GM12878 (cell line): ENCODE results near the gene PLEKHH1. TPM values are rescaled to one million over a fixed set of nuclear protein-coding genes. Genes with fewer than 3 reads are reported as not detected.
A peak's percentile ranks its signal among the peaks of the same experiment; 100 is the strongest.

Experiments
- ATAC-seq: fragments of 200-7000 bp; cut with Tn5 transposase; 3 replicates; pipeline ENCODE4 v1.9.1; 2020; ENCODE audit warnings: mild to moderate bottlenecking, moderate library complexity
- BruUV-seq: library from RNA; stranded (reverse); fragments of 400-500 nt; replicated peaks from 2 replicates; lab custom pipeline; 2021; lab: Mats Ljungman, UMichigan
- CTCF ChIA-PET: fragments of 300-600 bp; sonication (Branson Sonifier 250); formaldehyde crosslinking; extraction: SDS; loops from one replicate; lab custom pipeline; 2021; ENCODE audit warnings: inconsistent platforms; lab: Yijun Ruan, JAX
- POLR2A ChIA-PET: fragments of 350-600 bp; formaldehyde crosslinking; extraction: SDS; loops from one replicate; lab custom pipeline; 2021; ENCODE audit warnings: inconsistent platforms; lab: Charles Lee
- RAD21 ChIA-PET: fragments of 300-600 bp; sonication (Branson Sonifier 250); formaldehyde crosslinking; loops from one replicate; lab custom pipeline; 2023; ENCODE audit warnings: antibody characterized with exemption; ENCODE audit not compliant: unreplicated experiment; lab: Charles Lee
- SMC1A ChIA-PET: fragments of 300-600 bp; sonication (Branson Sonifier 250); formaldehyde crosslinking; loops from one replicate; lab custom pipeline; 2023; ENCODE audit not compliant: unreplicated experiment, uncharacterized antibody; lab: Charles Lee
- DNase-seq: peaks from one replicate; pipeline ENCODE4 v3.0.0-alpha.2; 2011; ENCODE audit warnings: low read depth, low spot score
- FAIRE-seq: peaks from 3 replicates; lab custom pipeline; 2011; peaks lifted over from hg19 to GRCh38; lab: Jason Lieb, UNC
- H2AFZ ChIP-seq: 2 replicates; pipeline ENCODE4 v1.6.0; 2011; ENCODE audit warnings: low read depth, low read length, control low read depth; ENCODE audit not compliant: control insufficient read depth
- H3K27ac ChIP-seq: 2 replicates; pipeline ENCODE4 v1.5.1; 2011; ENCODE audit warnings: control low read depth; ENCODE audit not compliant: control insufficient read depth, insufficient read depth
- H3K27me3 ChIP-seq, 2 experiments: replicated peaks in 1 of 2; 2 replicates each; pipeline versions ENCODE4 v1.6.0 to v1.6.1; 2011; ENCODE audit warnings: low read length in 1 of 2; ENCODE audit not compliant: control insufficient read depth in 2 of 2, insufficient read depth in 2 of 2
- H3K36me3 ChIP-seq, 2 experiments: 2 replicates each; pipeline ENCODE4 v1.5.1; 2011; ENCODE audit warnings: low read length in 1 of 2; ENCODE audit not compliant: control insufficient read depth in 2 of 2, insufficient read depth in 2 of 2
- H3K4me1 ChIP-seq: 2 replicates; pipeline ENCODE4 v1.6.1; 2011; ENCODE audit warnings: mild to moderate bottlenecking, low read length, moderate library complexity, mixed read lengths; ENCODE audit not compliant: control insufficient read depth, insufficient read depth
- H3K4me2 ChIP-seq: 2 replicates; pipeline ENCODE4 v1.6.0; 2011; ENCODE audit warnings: control low read depth; ENCODE audit not compliant: control insufficient read depth, insufficient read depth
- H3K4me3 ChIP-seq: fragments of 200-600 bp; sonication (generic); 2 replicates; pipeline ENCODE4 v1.5.1; 2016
- H3K79me2 ChIP-seq: 2 replicates; pipeline ENCODE4 v1.6.0; 2011; ENCODE audit warnings: low read length; ENCODE audit not compliant: control insufficient read depth, insufficient read depth
- H3K9ac ChIP-seq: 2 replicates; pipeline ENCODE4 v1.8.0; 2011; ENCODE audit warnings: low read length, control low read depth, mixed read lengths; ENCODE audit not compliant: control insufficient read depth, insufficient read depth
- H3K9me3 ChIP-seq: replicated peaks from 3 replicates; pipeline ENCODE4 v1.5.1; 2011; ENCODE audit warnings: mild to moderate bottlenecking, low read length; ENCODE audit not compliant: control insufficient read depth, insufficient read depth
- H4K20me1 ChIP-seq: 2 replicates; pipeline ENCODE4 v1.6.0; 2011; ENCODE audit not compliant: control insufficient read depth, insufficient read depth
- DPF2 ChIP-seq: fragments of 450-650 bp; IDR thresholded peaks from 2 replicates; pipeline ENCODE4 v1.6.1; 2017; ENCODE audit warnings: mild to moderate bottlenecking
- NFYB ChIP-seq: IDR thresholded peaks from 2 replicates; pipeline ENCODE4 v1.6.1; 2011; ENCODE audit warnings: low read depth, mild to moderate bottlenecking, low read length, improper control_type of control experiment, moderate library complexity; ENCODE audit not compliant: insufficient read depth
- NR2F1 ChIP-seq: fragments of 450-650 bp; conservative IDR thresholded peaks from 2 replicates; pipeline ENCODE4 v1.6.1; 2017; ENCODE audit warnings: mild to moderate bottlenecking
- NRF1 ChIP-seq: conservative IDR thresholded peaks from 2 replicates; pipeline ENCODE4 v1.6.1; 2011; ENCODE audit warnings: mild to moderate bottlenecking, low read depth, low read length, improper control_type of control experiment
- POLR2A ChIP-seq: IDR thresholded peaks from 2 replicates; pipeline ENCODE4 v1.6.1; 2011; ENCODE audit warnings: low read depth, mild to moderate bottlenecking, low read length
- POLR2AphosphoS2 ChIP-seq: IDR thresholded peaks from 2 replicates; pipeline ENCODE4 v1.6.1; 2011; ENCODE audit warnings: low read depth, mild to moderate bottlenecking, low read length, improper control_type of control experiment, moderate library complexity
- POLR2AphosphoS5 ChIP-seq: IDR thresholded peaks from 2 replicates; pipeline ENCODE4 v1.6.1; 2011; ENCODE audit warnings: mild to moderate bottlenecking, low read length, inconsistent platforms
- RCOR1 ChIP-seq: conservative IDR thresholded peaks from 2 replicates; pipeline ENCODE4 v1.6.1; 2012; ENCODE audit warnings: low read depth, low read length, improper control_type of control experiment
- RELA ChIP-seq: fragments of 450-650 bp; IDR thresholded peaks from 2 replicates; pipeline ENCODE4 v1.8.0; 2014; ENCODE audit warnings: borderline replicate concordance; ENCODE audit not compliant: partially characterized antibody
- ZZZ3 ChIP-seq: IDR thresholded peaks from 2 replicates; pipeline ENCODE4 v1.6.1; 2011; ENCODE audit warnings: low read depth; ENCODE audit not compliant: control insufficient read depth, insufficient read length
- WGBS: methylation state at CpG from one replicate; pipeline ENCODE4 v1.1.6; 2016; ENCODE audit warnings: low lambda C conversion rate; ENCODE audit not compliant: insufficient replicate concordance, insufficient coverage; ENCODE audit errors: missing lambda C conversion rate; 5-methylcytosine and 5-hydroxymethylcytosine counted together
- in situ Hi-C: fragments of 300-500 bp; cut with MboI; formaldehyde crosslinking; loops from 9 replicates; pipeline ENCODE4 v1.14.3; 2018; ENCODE audit warnings: mixed read lengths
- intact Hi-C: fragments of 100-400 bp; cut with micrococcal nuclease; formaldehyde crosslinking; loops from one replicate; pipeline ENCODE4 v1.14.2; 2022; ENCODE audit not compliant: unreplicated experiment
- polyA plus RNA-seq, 11 experiments: library from polyadenylated mRNA; depleted of rRNA in 4 of 11; unstranded in 6 of 11; stranded (reverse) in 5 of 11; fragments of >200 nt; fragmentation: Nextera tagmentation in 4 of 11; fragmentation: Illumina TruSeq in 1 of 11; extraction: Ambion mirVana in 4 of 11; extraction: Trizol in 1 of 11; gene quantifications; 1 replicate in 1 of 11; 2 replicates in 10 of 11; pipeline versions ENCODE4 v1.2.1 to v1.2.3, GENCODE V29; 2011 to 2016; ENCODE audit warnings: inconsistent platforms in 2 of 11, missing spikeins in 2 of 11, low read depth in 1 of 11
- total RNA-seq, 4 experiments: library from RNA; depleted of rRNA in 3 of 4; stranded (reverse); fragments of >200 nt in 3 of 4; fragmentation: Illumina TruSeq in 1 of 4; extraction: Trizol in 1 of 4; gene quantifications; 2 replicates each; pipeline versions ENCODE4 v1.2.1 to v1.2.3, GENCODE V29; 2013 to 2021
- TF ChIP-seq, protein P1 (sequence below): IDR thresholded peaks from 2 replicates; pipeline ENCODE4 v1.6.1; 2011; ENCODE audit warnings: borderline replicate concordance, low read depth, mild to moderate bottlenecking, moderate library complexity, mixed read lengths, low read length; ENCODE audit not compliant: insufficient read depth; ENCODE audit errors: extremely low read length
- TF ChIP-seq, protein P2 (sequence below): IDR thresholded peaks from 2 replicates; pipeline ENCODE4 v1.6.1; 2011; ENCODE audit warnings: borderline replicate concordance, low read depth, mild to moderate bottlenecking, moderate library complexity, low read length; ENCODE audit not compliant: insufficient read depth, poor library complexity, severe bottlenecking

The PLEKHH1 gene
- total and polyA plus RNA-seq, 10 of the 15 experiments (the other 5 are each of a cell fraction or from before 2014, with no cell fraction given) = 0.11 to 0.95 (median 0.41) TPM

DNA sequence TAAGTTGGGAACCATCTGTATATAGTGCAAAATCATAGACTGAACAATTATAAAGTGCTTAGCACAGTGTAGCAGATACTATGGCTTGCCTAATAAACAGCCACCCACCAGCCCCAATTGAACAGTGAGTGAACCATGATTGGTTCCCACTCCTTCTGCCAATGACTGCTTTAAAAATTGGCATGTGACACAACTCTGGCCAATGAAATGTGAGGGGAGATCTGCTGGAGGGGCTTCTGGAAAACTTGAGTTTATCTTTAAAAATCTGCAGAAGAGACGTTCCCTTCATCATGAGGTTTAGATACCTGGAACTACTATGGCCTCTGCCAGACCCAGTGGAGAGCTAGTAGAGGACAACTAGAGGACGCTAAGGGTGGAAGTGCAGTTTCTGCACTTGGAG, 62.3 kb downstream of the PLEKHH1 start:
- POLR2A ChIA-PET = no interaction called here
- no peak for ATAC-seq
- Histone ChIP-seq H3K36me3 (peaks cover 1 to 7% of the 10 kb centered on the region in 2 experiments; a peak in 3 of 4 replicates), H3K27ac (no peak overlapping the region), H3K9ac (no peak overlapping the region), H3K4me2 (no peak overlapping the region), H3K27me3 (no peaks in the 10 kb centered on the region), H4K20me1 (no peaks in the 10 kb centered on the region), H3K4me1 (no peaks in the 10 kb centered on the region), H2AFZ (no peak overlapping the region), H3K79me2 (peaks cover 10% of the 10 kb centered on the region), H3K4me3 (no peak overlapping the region), H3K9me3 (no peaks in the 10 kb centered on the region)
- no peak for DNase-seq
- SMC1A ChIA-PET = interaction anchor here (1.2 to 1.8 kb wide), 3 partner anchors 10 to 109 kb away, joined by 5 read pairs; no protein-coding TSS in a partner anchor
- intact Hi-C loops = no loop called here
- BruUV-seq = no TSS peak
- FAIRE-seq = no peak
- CTCF ChIA-PET = interaction anchor here (0.5 kb wide), 1 partner anchor 64 kb away, joined by 4 read pairs; no protein-coding TSS in a partner anchor
- in situ Hi-C loops = no loop called here
- WGBS = 100% methylated on average over 2 of the region's 2 CpGs
- no peak for TF ChIP-seq POLR2AphosphoS2
- TF ChIP-seq NFYB = peak; percentile 67
- TF ChIP-seq, all 136 proteins: peak for 1
- RAD21 ChIA-PET = no interaction called here

DNA sequence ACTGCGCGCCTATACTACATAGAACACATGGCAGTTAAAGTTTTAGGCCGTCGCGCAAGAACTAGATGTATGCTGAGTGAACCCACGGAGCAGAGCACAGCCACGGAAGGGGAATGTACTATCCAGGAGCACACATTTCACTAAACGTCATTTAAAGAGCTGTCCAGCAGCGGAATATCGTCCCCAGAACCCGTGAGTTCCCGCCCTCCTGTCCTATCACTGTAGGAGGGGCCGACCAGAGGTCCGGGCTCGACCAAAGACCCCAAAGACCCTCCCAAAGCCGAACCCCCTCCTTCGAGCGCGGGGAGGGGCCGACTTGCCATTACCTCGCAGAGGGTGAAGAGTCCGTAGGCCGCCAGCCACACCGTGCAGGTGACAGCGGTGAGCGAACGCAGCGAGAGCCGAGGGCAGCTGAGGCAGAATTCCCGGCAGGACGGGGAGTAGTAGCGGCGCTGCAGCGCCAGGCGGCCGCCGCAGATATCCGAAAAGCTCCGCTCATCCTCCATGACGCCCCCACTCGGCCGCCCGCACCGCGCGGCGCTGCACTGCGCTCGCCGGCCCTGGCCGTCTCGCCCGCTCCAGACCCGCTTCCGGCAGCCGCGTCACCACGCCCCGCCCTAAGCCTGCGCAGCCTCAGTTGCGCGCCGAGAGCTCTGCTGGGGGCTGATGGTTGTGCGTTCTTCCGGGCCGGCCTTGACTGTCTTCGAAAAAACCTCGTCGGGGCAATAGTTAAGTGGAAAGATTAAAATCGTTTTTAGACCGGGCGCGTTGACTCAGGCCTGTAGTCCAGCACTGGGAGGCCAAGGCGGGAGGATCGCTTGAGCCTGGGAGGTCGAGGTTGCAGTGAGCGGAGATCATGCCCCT, 66.8 kb downstream of the PLEKHH1 start, which contains the start of gene PIGH:
Gene PIGH (minus strand): TSS at position 571 of the 864 bp plus-strand sequence. CDS start 65 bp downstream, at position 506.
- FAIRE-seq (peak; percentile 69), DNase-seq (peak; percentile 56), ATAC-seq (peak; percentile 96)
- H4K20me1 ChIP-seq = no peaks in the 10 kb centered on the region
- in situ Hi-C loops = no loop called here
- no TSS peak for BruUV-seq
- peak within 1 kb of the TSS; percentile 70 for H3K27ac ChIP-seq
- H3K4me2 ChIP-seq = peak within 1 kb of the TSS; percentile 86
- CTCF ChIA-PET = interaction anchor here (0.6 to 4.2 kb wide), 27 partner anchors 9 to 1685 kb away, joined by 3 to 30 read pairs (median 5); partner anchors contain the start of genes ARG2, RDH11, RDH12 and VTI1B
- RAD21 ChIA-PET = interaction anchor here (0.7 to 2.8 kb wide), 14 partner anchors 9 to 240 kb away, joined by 3 to 13 read pairs (median 4); partner anchors contain the start of gene ATP6V1D
- no peaks in the 10 kb centered on the region for H3K36me3 ChIP-seq
- H3K4me3 ChIP-seq = peak within 1 kb of the TSS; percentile 85
- H3K27me3 ChIP-seq = no peaks in the 10 kb centered on the region
- H3K79me2 ChIP-seq = peaks cover 10% of the 10 kb centered on the region
- POLR2A ChIA-PET = interaction anchor here (0.5 to 3.2 kb wide), 8 partner anchors 9 to 219 kb away, joined by 3 to 9 read pairs (median 5); partner anchors contain the start of genes ARG2 and RDH11
- intact Hi-C loops = no loop called here
- 2% methylated on average over 77 of the region's 77 CpGs for WGBS
- peaks cover 2% of the 10 kb centered on the region; the same call in 1 of the 3 replicates for H3K9me3 ChIP-seq
- peak within 1 kb of the TSS; percentile 39 for H2AFZ ChIP-seq
- peaks cover 9% of the 10 kb centered on the region; the same call in 1 of the 2 replicates for H3K4me1 ChIP-seq
- SMC1A ChIA-PET = interaction anchor here (0.6 to 2.8 kb wide), 16 partner anchors 11 to 635 kb away, joined by 3 to 15 read pairs (median 3); partner anchors contain the start of gene RDH11
- peak within 1 kb of the TSS; percentile 80 for H3K9ac ChIP-seq
- peak; percentile 85 for TF ChIP-seq POLR2A
- TF ChIP-seq DPF2 = peak; percentile 60; the same call in 1 of the 2 replicates
- peak; percentile 60 for TF ChIP-seq POLR2AphosphoS5
- TF ChIP-seq, protein P1, sequence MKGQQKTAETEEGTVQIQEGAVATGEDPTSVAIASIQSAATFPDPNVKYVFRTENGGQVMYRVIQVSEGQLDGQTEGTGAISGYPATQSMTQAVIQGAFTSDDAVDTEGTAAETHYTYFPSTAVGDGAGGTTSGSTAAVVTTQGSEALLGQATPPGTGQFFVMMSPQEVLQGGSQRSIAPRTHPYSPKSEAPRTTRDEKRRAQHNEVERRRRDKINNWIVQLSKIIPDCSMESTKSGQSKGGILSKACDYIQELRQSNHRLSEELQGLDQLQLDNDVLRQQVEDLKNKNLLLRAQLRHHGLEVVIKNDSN = no peak
- no peak for TF ChIP-seq ZZZ3
- peak; percentile 34 for TF ChIP-seq RELA
- 0 out of 2 replicates have a peak, but pooled peaks have one; percentile 20 for TF ChIP-seq NR2F1
- TF ChIP-seq RCOR1 = no peak
- TF ChIP-seq, protein P2, sequence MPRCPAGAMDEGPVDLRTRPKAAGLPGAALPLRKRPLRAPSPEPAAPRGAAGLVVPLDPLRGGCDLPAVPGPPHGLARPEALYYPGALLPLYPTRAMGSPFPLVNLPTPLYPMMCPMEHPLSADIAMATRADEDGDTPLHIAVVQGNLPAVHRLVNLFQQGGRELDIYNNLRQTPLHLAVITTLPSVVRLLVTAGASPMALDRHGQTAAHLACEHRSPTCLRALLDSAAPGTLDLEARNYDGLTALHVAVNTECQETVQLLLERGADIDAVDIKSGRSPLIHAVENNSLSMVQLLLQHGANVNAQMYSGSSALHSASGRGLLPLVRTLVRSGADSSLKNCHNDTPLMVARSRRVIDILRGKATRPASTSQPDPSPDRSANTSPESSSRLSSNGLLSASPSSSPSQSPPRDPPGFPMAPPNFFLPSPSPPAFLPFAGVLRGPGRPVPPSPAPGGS = no peak
- TF ChIP-seq NRF1 = peak; percentile 75
